Stomach smooth muscle (tissue), 2 donors: ENCODE data around the gene TNS4.

Source experiments
- H3K27ac ChIP-seq: one replicate; pipeline ENCODE4 v1.7.0; 2013; ENCODE audit warnings: mild to moderate bottlenecking, low read length, inconsistent platforms
- H3K27me3 ChIP-seq, 2 donors: one replicate each; pipeline ENCODE4 v1.7.0; 2013; ENCODE audit warnings: low read length in 2 of 2; ENCODE audit not compliant: insufficient read depth in 2 of 2, control insufficient read depth in 1 of 2
- H3K36me3 ChIP-seq, 2 donors: one replicate each; pipeline ENCODE4 v1.7.0; 2013; ENCODE audit warnings: low read length in 2 of 2; ENCODE audit not compliant: control insufficient read depth in 2 of 2, insufficient read depth in 2 of 2
- H3K4me1 ChIP-seq: one replicate; pipeline ENCODE4 v1.7.0; 2013; ENCODE audit warnings: low read length; ENCODE audit not compliant: control insufficient read depth, insufficient read depth
- H3K4me3 ChIP-seq, 2 donors: one replicate each; pipeline ENCODE4 v1.7.0; 2013; ENCODE audit warnings: low read length in 2 of 2
- H3K9ac ChIP-seq, 2 donors: one replicate each; pipeline ENCODE4 v1.7.0; 2013; ENCODE audit warnings: low read length in 2 of 2, mild to moderate bottlenecking in 1 of 2
- H3K9me3 ChIP-seq, 2 donors: one replicate each; pipeline ENCODE4 v1.7.0; 2013; ENCODE audit warnings: low read length in 2 of 2; ENCODE audit not compliant: control insufficient read depth in 2 of 2
- donor health status: healthy.
- donor health status: Pancreatic carcinoma.

Gene TNS4

DNA sequence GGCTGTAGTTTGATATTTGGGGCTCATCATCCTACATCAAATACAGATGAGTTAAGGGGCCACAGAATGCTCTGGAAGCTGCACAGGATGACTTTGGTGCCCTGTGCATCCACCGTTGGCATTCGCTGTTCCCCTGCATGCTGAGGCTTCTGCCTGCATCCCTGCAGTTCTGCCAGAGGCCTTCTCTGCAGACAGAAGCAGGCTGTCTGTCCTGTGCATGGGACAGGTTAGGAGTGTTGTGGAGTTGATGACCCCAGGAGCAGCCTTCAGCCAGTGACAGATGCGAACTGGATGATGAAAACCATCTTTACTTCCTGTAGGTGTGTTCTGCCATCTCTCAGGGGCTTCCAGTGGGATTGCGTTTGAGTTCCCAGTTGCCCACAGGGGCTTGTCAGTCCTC, 13.6 kb upstream of the TNS4 start:
- H3K4me3 ChIP-seq: no peak overlapping the region
- no peaks in the 10 kb centered on the region for H3K27me3 ChIP-seq
- H3K4me1 ChIP-seq: peaks cover 2% of the 10 kb centered on the region
- H3K36me3 ChIP-seq: no peaks in the 10 kb centered on the region
- no peak overlapping the region for H3K27ac ChIP-seq
- no peak overlapping the region for H3K9ac ChIP-seq
- H3K9me3 ChIP-seq: no peaks in the 10 kb centered on the region

DNA sequence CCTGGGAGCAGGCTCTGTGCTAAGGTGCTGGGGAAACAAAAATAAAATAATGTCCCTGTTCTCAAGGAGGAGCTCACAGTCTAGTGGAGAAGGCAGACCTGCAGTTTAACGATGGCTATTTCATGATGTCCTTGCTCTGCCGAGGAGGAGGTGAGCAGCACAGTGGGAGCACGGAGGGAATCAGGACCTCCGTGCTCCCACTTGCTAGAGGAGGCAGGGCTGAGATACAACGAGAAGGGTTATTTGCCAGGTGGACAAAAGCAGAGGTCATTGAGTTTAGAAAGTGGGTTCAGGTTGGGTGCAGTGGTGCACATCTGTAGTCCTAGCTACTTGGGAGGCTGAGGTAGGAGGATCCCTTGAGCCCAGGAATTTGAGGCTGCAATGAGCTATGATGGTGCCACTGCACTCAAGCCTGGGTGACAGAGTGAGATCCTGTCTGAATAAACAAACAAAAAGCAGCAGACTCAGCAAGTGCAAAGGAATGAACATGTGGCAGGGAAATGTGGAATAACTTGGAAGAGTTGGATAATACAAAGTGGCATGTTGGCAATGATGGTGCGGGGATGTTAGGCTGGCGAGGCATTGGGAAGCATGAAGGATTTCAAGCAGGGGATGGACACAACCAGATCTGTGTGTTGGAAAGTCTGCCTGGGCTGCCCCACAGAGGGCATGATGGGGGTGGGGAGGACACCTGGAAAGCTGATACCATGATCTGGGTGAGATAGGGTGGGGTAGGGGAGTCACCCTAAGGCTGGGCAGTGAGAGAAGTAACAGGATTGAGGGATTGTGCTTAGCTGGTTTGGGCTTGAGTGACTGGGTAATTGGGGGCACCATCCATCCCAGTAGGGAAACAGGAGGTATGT, 12.8 kb upstream of the TNS4 start:
- Histone ChIP-seq H3K27me3 (no peaks in the 10 kb centered on the region), H3K27ac (no peak overlapping the region), H3K36me3 (no peaks in the 10 kb centered on the region), H3K4me1 (peaks cover 2% of the 10 kb centered on the region), H3K9me3 (no peaks in the 10 kb centered on the region), H3K4me3 (no peak overlapping the region), H3K9ac (no peak overlapping the region)

DNA sequence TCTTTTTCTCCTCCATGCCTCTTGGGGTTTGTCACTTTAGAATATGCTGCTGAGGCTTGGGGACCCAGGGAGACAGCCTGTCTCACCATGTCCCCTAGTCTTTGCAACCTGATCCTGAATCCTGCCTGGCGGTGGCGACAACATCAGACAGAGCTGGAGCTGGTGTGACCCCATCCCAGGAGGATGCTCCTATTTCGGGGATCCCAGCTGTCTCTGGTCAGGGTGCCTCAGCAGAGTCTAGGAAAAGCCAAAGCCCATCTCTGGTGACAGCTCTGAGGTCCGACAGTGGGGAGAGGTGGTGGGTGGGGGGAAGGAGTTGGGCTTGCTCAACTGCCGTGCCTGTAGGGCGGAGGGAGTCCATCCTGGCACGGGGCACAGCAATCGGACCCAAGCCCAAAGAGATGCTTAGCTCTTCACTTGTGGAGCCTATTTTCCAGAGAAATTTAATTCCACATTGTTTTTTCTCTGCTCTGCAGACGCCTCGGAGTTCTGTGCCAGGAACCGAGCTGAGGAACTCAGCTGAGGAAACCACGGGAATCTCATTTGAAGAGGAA, 10.3 kb upstream of the TNS4 start:
- Histone ChIP-seq H3K9ac (no peak overlapping the region), H3K4me3 (no peak overlapping the region), H3K9me3 (no peaks in the 10 kb centered on the region), H3K36me3 (no peaks in the 10 kb centered on the region), H3K4me1 (peaks cover 2% of the 10 kb centered on the region), H3K27me3 (no peaks in the 10 kb centered on the region), H3K27ac (no peak overlapping the region)

DNA sequence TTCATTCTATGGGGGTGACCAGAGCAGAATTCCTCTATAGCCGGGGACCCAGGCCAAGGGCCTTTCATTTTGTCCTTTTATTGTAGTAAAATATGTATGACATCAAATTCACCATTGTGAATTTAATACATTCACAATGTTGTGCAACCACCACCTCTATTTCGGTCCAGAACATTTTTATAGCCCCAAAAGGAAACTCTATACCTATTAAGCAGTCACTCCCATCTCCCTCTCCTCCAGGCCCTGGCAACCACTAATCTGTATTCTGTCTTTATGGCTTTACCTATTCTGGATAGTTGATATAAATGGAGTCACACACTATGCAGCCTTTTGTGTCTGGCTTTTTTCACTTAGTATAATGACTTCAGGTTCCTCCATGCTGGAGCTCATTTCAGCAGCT, 9.7 kb upstream of the TNS4 start:
- H3K9me3 ChIP-seq: no peaks in the 10 kb centered on the region
- no peaks in the 10 kb centered on the region for H3K36me3 ChIP-seq
- H3K4me1 ChIP-seq: peaks cover 2% of the 10 kb centered on the region
- H3K27ac ChIP-seq: no peak overlapping the region
- H3K4me3 ChIP-seq: no peak overlapping the region
- no peak overlapping the region for H3K9ac ChIP-seq
- H3K27me3 ChIP-seq: no peaks in the 10 kb centered on the region

DNA sequence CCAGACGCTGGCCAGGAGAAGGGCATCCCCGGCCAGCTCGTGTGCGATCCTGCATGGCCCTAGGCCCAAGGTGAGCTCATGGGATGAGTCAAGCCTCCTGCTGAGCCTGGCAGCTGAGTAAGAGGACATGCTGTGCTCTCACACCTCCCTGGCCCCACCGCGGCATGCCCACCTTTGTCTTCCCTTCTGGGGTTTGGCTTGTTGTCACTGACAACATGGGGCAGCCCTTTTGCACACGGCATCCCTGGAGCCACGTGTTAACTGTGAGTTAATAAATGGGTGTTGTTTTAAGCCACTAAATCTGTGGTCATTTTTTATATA, 8.9 kb upstream of the TNS4 start:
- H3K36me3 ChIP-seq: no peaks in the 10 kb centered on the region
- no peak overlapping the region for H3K4me3 ChIP-seq
- no peak overlapping the region for H3K27ac ChIP-seq
- no peaks in the 10 kb centered on the region for H3K27me3 ChIP-seq
- H3K9ac ChIP-seq: no peak overlapping the region
- H3K4me1 ChIP-seq: peaks cover 2% of the 10 kb centered on the region
- H3K9me3 ChIP-seq: no peaks in the 10 kb centered on the region

DNA sequence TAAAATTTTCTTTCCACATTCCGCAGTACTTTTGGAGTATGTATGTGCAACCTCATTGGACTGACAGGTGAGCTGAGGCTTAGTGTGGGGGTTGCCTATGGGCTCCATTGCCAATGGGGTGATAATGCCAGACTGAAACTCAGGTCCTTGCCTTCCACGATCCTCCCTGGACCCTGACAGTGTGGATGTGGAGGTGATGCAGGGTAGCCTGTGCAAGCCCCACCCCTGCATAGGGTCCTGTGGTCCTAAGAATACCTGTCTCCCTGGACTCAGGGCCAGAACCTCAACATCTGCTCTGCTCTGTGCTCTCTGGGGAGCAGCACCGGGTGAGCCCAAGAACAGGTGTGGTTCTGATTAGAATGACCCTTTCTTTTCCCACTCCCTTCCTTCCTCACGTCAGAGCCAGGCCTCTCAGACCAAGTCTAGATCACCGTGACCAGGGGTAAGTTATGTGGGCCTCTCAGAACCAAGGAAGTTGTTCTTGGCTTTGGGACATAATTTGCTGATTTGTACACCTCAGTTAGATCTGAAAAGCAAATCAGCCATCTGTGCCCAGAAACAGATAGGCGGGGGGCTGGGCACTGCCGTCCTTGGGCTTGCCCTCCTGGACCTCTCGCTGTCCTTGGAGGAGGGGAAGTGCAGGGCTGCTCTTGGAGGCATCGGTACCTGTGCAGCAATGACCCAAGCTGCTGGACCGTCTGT, 8.4 kb upstream of the TNS4 start:
- H3K27ac ChIP-seq: no peak overlapping the region
- H3K4me3 ChIP-seq: no peak overlapping the region
- no peaks in the 10 kb centered on the region for H3K36me3 ChIP-seq
- no peak overlapping the region for H3K9ac ChIP-seq
- no peaks in the 10 kb centered on the region for H3K27me3 ChIP-seq
- H3K9me3 ChIP-seq: no peaks in the 10 kb centered on the region
- peaks cover 2% of the 10 kb centered on the region for H3K4me1 ChIP-seq

DNA sequence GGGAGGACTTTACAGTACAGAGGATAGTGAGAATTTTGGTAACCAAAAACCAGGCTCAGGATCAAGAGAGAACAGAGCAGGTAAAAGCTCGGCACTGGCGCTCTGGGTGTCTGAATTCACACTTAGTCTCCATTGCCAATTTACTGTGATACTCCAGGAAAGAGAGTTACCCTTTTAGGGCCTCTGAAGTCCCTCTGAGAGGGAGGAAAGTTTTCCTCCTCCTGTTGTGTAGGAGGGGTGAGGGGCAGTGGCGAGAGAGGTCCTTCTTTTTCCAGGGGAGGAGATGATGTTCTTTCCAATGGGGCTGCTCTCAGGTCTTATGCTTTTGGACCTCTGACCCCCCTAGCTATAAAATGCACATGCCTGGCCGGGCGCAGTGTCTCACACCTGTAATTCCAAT, 5.4 kb upstream of the TNS4 start:
- H3K27ac ChIP-seq: no peak overlapping the region
- no peak overlapping the region for H3K9ac ChIP-seq
- H3K4me3 ChIP-seq: no peak overlapping the region
- H3K9me3 ChIP-seq: peaks cover 0 to 7% of the 10 kb centered on the region in 2 donors
- H3K36me3 ChIP-seq: no peaks in the 10 kb centered on the region
- peaks cover 3% of the 10 kb centered on the region for H3K4me1 ChIP-seq
- no peaks in the 10 kb centered on the region for H3K27me3 ChIP-seq

DNA sequence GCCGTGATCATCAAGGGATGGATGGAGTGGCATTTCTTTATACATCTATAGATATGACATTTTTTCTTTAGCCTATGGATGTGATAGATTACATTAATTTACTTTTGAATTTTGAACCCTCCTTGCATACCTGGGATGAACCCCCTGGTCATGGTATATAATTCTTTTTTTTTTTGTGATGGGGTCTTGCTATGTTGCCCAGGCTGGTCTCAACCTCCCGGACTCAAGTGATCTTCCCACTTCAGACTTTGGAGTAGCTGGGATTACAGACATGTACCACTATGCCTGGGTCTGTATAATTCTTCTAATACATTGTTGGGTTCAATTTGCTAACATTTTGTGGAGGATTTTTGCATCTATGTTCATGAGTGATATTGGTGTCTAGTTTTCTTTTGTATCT, 1.7 kb upstream of the TNS4 start:
- Histone ChIP-seq H3K27ac (no peak overlapping the region), H3K36me3 (no peaks in the 10 kb centered on the region), H3K27me3 (no peaks in the 10 kb centered on the region), H3K9me3 (peaks cover 0 to 7% of the 10 kb centered on the region in 2 donors), H3K4me1 (peaks cover 17% of the 10 kb centered on the region), H3K9ac (no peak overlapping the region), H3K4me3 (no peak overlapping the region)

DNA sequence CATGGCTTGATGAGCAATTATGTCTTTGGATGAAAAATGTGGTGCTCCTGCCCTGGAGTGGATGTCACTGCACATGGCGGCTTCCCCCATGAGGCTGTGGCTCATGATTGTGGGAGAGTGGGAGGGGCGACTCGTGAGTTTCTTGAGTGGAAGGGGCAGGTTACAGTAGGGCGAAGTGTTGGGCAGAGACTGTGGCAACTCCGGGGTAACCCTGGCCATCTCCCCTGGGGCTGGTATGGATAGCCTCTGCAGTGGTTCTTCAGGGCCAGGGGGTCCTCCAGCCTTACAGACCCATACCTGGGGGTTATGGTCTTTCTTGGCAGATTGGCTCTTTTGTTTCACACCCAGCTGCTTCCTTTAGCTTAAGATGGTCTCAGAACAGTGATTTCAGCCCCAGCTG, 1.3 kb upstream of the TNS4 start:
- no peak overlapping the region for H3K9ac ChIP-seq
- no peaks in the 10 kb centered on the region for H3K27me3 ChIP-seq
- peaks cover 21% of the 10 kb centered on the region for H3K4me1 ChIP-seq
- no peaks in the 10 kb centered on the region for H3K36me3 ChIP-seq
- H3K9me3 ChIP-seq: peaks cover 0 to 7% of the 10 kb centered on the region in 2 donors
- H3K4me3 ChIP-seq: no peak overlapping the region
- H3K27ac ChIP-seq: no peak overlapping the region

DNA sequence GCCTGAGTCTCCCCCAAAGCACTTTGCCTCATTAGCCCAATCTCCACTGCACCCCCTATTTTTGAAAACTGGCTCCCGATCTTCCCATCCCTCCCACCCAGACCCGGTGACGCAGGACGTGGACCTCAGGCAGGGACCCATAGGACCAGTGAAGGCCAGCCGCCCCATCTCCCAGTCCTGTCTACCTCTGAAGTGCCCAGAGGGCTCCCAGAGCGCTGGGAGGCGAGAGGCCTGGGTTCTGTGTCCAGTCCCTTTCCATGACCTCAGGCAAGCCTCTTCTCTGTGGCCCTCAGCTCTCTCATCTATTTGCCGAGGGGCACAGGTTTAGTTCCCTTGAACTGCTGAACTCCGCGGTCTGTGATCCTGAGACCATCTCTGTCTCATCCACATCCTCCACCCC, 714 bp downstream of the TNS4 start:
- Histone ChIP-seq H3K27me3 (no peaks in the 10 kb centered on the region), H3K4me1 (peaks cover 23% of the 10 kb centered on the region), H3K4me3 (no peak overlapping the region), H3K27ac (no peak overlapping the region), H3K9ac (no peak overlapping the region), H3K36me3 (no peaks in the 10 kb centered on the region), H3K9me3 (peaks cover 0 to 7% of the 10 kb centered on the region in 2 donors)

DNA sequence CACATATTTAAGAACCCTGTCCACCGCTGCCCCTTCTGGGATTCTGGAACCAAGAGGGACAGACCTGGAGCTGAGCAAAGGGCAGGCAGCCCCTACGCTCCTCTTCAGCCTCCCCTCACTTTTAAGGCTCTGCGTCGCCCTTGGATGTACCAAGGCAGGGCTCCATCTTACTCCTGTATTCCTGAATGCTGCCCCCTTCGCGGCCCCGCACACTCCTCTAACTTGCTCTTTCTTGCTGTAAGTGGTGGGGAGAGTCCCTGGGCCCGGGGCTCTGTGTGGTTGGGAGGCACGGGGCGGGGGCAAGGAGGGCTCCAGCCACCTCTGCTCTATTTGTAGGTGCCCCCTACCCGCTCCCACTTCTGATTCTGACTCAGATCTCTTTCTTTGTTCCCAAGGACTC, 1.2 kb downstream of the TNS4 start:
- Histone ChIP-seq H3K27ac (peak overlapping the region; percentile 78), H3K36me3 (no peaks in the 10 kb centered on the region), H3K9ac (peak overlapping the region in 1 of 2 donors; percentile 10), H3K4me1 (peaks cover 23% of the 10 kb centered on the region), H3K27me3 (no peaks in the 10 kb centered on the region), H3K4me3 (peak overlapping the region; percentile 16 to 54), H3K9me3 (peaks cover 0 to 7% of the 10 kb centered on the region in 2 donors)
